CD4-positive, alpha-beta T cell treated with Interleukin-21 for 1 hour (primary cell): ENCODE results near the gene MCF2L2.

Experiments
- DNase-seq: peaks from one replicate; pipeline ENCODE4 v3.0.0-alpha.2; 2020

MCF2L2 gene

GRCh38 chr3:183226333-183226890 lies 202.0 kb downstream of the MCF2L2 start:
- DNase-seq = no peak

- DNase-seq = peak; percentile 26
These were observed 204.0 kb downstream of the MCF2L2 start for GRCh38 chr3:183224180-183224970.

- DNase-seq = no peak
These were observed 205.7 kb downstream of the MCF2L2 start for GRCh38 chr3:183222631-183223235.

- DNase-seq = no peak
These were observed 207.6 kb downstream of the MCF2L2 start for GRCh38 chr3:183220828-183221227.

GRCh38 chr3:183218826-183219225 lies 209.6 kb downstream of the MCF2L2 start:
- no peak for DNase-seq

GRCh38 chr3:183217548-183218332 lies 210.7 kb downstream of the MCF2L2 start:
- DNase-seq = no peak

- DNase-seq = no peak
These were observed 212.7 kb downstream of the MCF2L2 start for GRCh38 chr3:183215591-183216202.

GRCh38 chr3:183214277-183214612 lies 214.2 kb downstream of the MCF2L2 start:
- no peak for DNase-seq

GRCh38 chr3:183213415-183214276 lies 214.8 kb downstream of the MCF2L2 start:
- DNase-seq = no peak

GRCh38 chr3:183212565-183212964 lies 215.9 kb downstream of the MCF2L2 start:
- DNase-seq = peak; percentile 21

GRCh38 chr3:183212096-183212495 lies 216.3 kb downstream of the MCF2L2 start:
- no peak for DNase-seq

GRCh38 chr3:183211352-183211751 lies 217.1 kb downstream of the MCF2L2 start:
- no peak for DNase-seq

- DNase-seq = no peak
These were observed 217.5 kb downstream of the MCF2L2 start for GRCh38 chr3:183210862-183211341.

- DNase-seq = no peak
These were observed 218.1 kb downstream of the MCF2L2 start for GRCh38 chr3:183210341-183210740.

GRCh38 chr3:183208800-183209199 lies 219.6 kb downstream of the MCF2L2 start:
- no peak for DNase-seq

- DNase-seq = no peak
These were observed 220.2 kb downstream of the MCF2L2 start for GRCh38 chr3:183208260-183208659.

GRCh38 chr3:183203670-183204069 lies 224.7 kb downstream of the MCF2L2 start:
- no peak for DNase-seq

- peak; percentile 46 for DNase-seq
These were observed 226.3 kb downstream of the MCF2L2 start for GRCh38 chr3:183202004-183202722.

GRCh38 chr3:183198939-183199338 lies 229.5 kb downstream of the MCF2L2 start:
- no peak for DNase-seq

- no peak for DNase-seq
These were observed 230.7 kb downstream of the MCF2L2 start for GRCh38 chr3:183197734-183198133.

- no peak for DNase-seq
These were observed 233.2 kb downstream of the MCF2L2 start for GRCh38 chr3:183195266-183195665.
